HEK293 (cell line): ENCODE data around the gene PBRM1.

Experiments
- CTCF ChIA-PET: fragments of 350-600 bp; formaldehyde crosslinking; extraction: SDS; loops from one replicate; lab custom pipeline; 2021; ENCODE audit warnings: antibody characterized with exemption; lab: Yijun Ruan, JAX
- POLR2A ChIA-PET: fragments of 300-600 bp; formaldehyde crosslinking; extraction: SDS; loops from one replicate; lab custom pipeline; 2020; ENCODE audit warnings: antibody characterized with exemption, inconsistent platforms; lab: Yijun Ruan, JAX
- H3K27ac ChIP-seq: fragments of 200-500 bp; sonication (Bioruptor generic); 2 replicates; pipeline ENCODE4 v1.5.1; 2014; ENCODE audit warnings: low read depth, low read length, control low read depth, inconsistent platforms; ENCODE audit errors: extremely low read depth
- H3K36me3 ChIP-seq, 2 experiments: fragments of 200-500 bp in 1 of 2; sonication (Bioruptor generic) in 1 of 2; 1 replicate in 1 of 2; 2 replicates in 1 of 2; pipeline ENCODE4 v1.5.1; 2014 to 2017; ENCODE audit warnings: inconsistent platforms in 2 of 2, low read length in 2 of 2; ENCODE audit not compliant: control insufficient read depth in 2 of 2, insufficient read depth in 1 of 2
- H3K4me1 ChIP-seq: fragments of 200-500 bp; sonication (Bioruptor generic); 2 replicates; pipeline ENCODE4 v1.5.1; 2014; ENCODE audit warnings: mild to moderate bottlenecking, low read length, inconsistent platforms; ENCODE audit not compliant: control insufficient read depth, insufficient read depth
- H3K4me3 ChIP-seq: 2 replicates; pipeline ENCODE4 v1.5.1; 2011; ENCODE audit warnings: low read depth, mild to moderate bottlenecking, control low read depth, low read length, moderate library complexity
- H3K9me3 ChIP-seq: fragments of 200-500 bp; sonication (Bioruptor generic); 2 replicates; pipeline ENCODE4 v1.5.1; 2014; ENCODE audit warnings: low read depth, low read length, inconsistent platforms; ENCODE audit not compliant: control insufficient read depth, insufficient read depth
- BCL11A ChIP-seq: fragments of 450-650 bp; formaldehyde crosslinking; IDR thresholded peaks from 2 replicates; pipeline ENCODE4 v1.5.1; 2016; ENCODE audit warnings: low read depth, missing biosample characterization, missing genetic modification characterization
- EGR2 ChIP-seq: fragments of 450-650 bp; formaldehyde crosslinking; IDR thresholded peaks from 2 replicates; pipeline ENCODE4 v1.5.1; 2016; ENCODE audit warnings: low read depth, missing biosample characterization, missing genetic modification characterization
- KLF1 ChIP-seq: fragments of 450-650 bp; formaldehyde crosslinking; IDR thresholded peaks from 2 replicates; pipeline ENCODE4 v1.5.1; 2016; ENCODE audit warnings: missing biosample characterization, missing genetic modification characterization
- MEIS1 ChIP-seq: sonication (generic); formaldehyde crosslinking; IDR thresholded peaks from 2 replicates; pipeline ENCODE4 v1.8.1; 2022; ENCODE audit warnings: missing genetic modification reagents, mild to moderate bottlenecking, borderline replicate concordance
- RBAK ChIP-seq: fragments of 450-650 bp; formaldehyde crosslinking; IDR thresholded peaks from 2 replicates; pipeline ENCODE4 v1.5.1; 2016; ENCODE audit warnings: missing biosample characterization, missing genetic modification characterization
- SCRT2 ChIP-seq: fragments of 450-650 bp; formaldehyde crosslinking; IDR thresholded peaks from 2 replicates; pipeline ENCODE4 v1.5.1; 2016; ENCODE audit warnings: missing biosample characterization, missing genetic modification characterization
- SETDB1 ChIP-seq: IDR thresholded peaks from one replicate; pipeline ENCODE4 v1.6.1; 2017; ENCODE audit warnings: mild to moderate bottlenecking, low read length, moderate library complexity, mixed read lengths; ENCODE audit not compliant: insufficient read length
- SP7 ChIP-seq: fragments of 450-650 bp; formaldehyde crosslinking; IDR thresholded peaks from 2 replicates; pipeline ENCODE4 v1.5.1; 2016; ENCODE audit warnings: missing biosample characterization, missing genetic modification characterization
- TCF7L2 ChIP-seq: IDR thresholded peaks from 2 replicates; pipeline ENCODE4 v1.6.1; 2011; ENCODE audit warnings: low read depth, mild to moderate bottlenecking, inconsistent platforms, low read length, moderate library complexity, borderline replicate concordance
- ZBTB17 ChIP-seq: fragments of 450-650 bp; formaldehyde crosslinking; IDR thresholded peaks from 2 replicates; pipeline ENCODE4 v1.5.1; 2016; ENCODE audit warnings: missing biosample characterization, missing genetic modification characterization
- ZBTB7A ChIP-seq: fragments of 450-650 bp; formaldehyde crosslinking; IDR thresholded peaks from 2 replicates; pipeline ENCODE4 v1.5.1; 2016; ENCODE audit warnings: low read depth, missing biosample characterization, missing genetic modification characterization
- ZBTB8A ChIP-seq: fragments of 450-650 bp; formaldehyde crosslinking; IDR thresholded peaks from 2 replicates; pipeline ENCODE4 v1.5.1; 2016; ENCODE audit warnings: missing biosample characterization, missing genetic modification characterization
- ZEB2 ChIP-seq: fragments of 450-650 bp; formaldehyde crosslinking; IDR thresholded peaks from 2 replicates; pipeline ENCODE4 v1.5.1; 2016; ENCODE audit warnings: missing biosample characterization, missing genetic modification characterization
- ZFHX2 ChIP-seq: fragments of 450-650 bp; formaldehyde crosslinking; conservative IDR thresholded peaks from 2 replicates; pipeline ENCODE4 v1.5.1; 2016; ENCODE audit warnings: missing biosample characterization, missing genetic modification characterization
- ZNF133 ChIP-seq: fragments of 450-650 bp; formaldehyde crosslinking; IDR thresholded peaks from 2 replicates; pipeline ENCODE4 v1.5.1; 2016; ENCODE audit warnings: missing biosample characterization, missing genetic modification characterization
- ZNF174 ChIP-seq: fragments of 450-650 bp; formaldehyde crosslinking; IDR thresholded peaks from 2 replicates; pipeline ENCODE4 v1.5.0; 2017; ENCODE audit warnings: missing biosample characterization, mild to moderate bottlenecking, missing genetic modification characterization
- ZNF223 ChIP-seq: fragments of 450-650 bp; formaldehyde crosslinking; IDR thresholded peaks from 2 replicates; pipeline ENCODE4 v1.5.1; 2016; ENCODE audit warnings: missing biosample characterization, missing genetic modification characterization
- ZNF23 ChIP-seq: fragments of 450-650 bp; formaldehyde crosslinking; IDR thresholded peaks from 2 replicates; pipeline ENCODE4 v1.5.1; 2016; ENCODE audit warnings: missing biosample characterization, missing genetic modification characterization, borderline replicate concordance
- ZNF560 ChIP-seq: fragments of 450-650 bp; formaldehyde crosslinking; IDR thresholded peaks from 2 replicates; pipeline ENCODE4 v1.5.1; 2017; ENCODE audit warnings: missing biosample characterization, missing genetic modification characterization, borderline replicate concordance
- ZNF654 ChIP-seq: fragments of 450-650 bp; formaldehyde crosslinking; IDR thresholded peaks from 2 replicates; pipeline ENCODE4 v1.5.1; 2016; ENCODE audit warnings: low read depth, missing biosample characterization, missing genetic modification characterization
- ZNF658 ChIP-seq: fragments of 450-650 bp; formaldehyde crosslinking; IDR thresholded peaks from 2 replicates; pipeline ENCODE4; 2016; ENCODE audit warnings: missing biosample characterization, missing genetic modification characterization
- ZNF701 ChIP-seq: fragments of 450-650 bp; formaldehyde crosslinking; IDR thresholded peaks from 2 replicates; pipeline ENCODE4 v1.5.1; 2016; ENCODE audit warnings: missing biosample characterization, missing genetic modification characterization
- ZSCAN16 ChIP-seq: fragments of 450-650 bp; formaldehyde crosslinking; IDR thresholded peaks from 2 replicates; pipeline ENCODE4 v1.5.1; 2016; ENCODE audit warnings: missing biosample characterization, missing genetic modification characterization
- TF ChIP-seq, protein P1 (sequence below): fragments of 450-650 bp; formaldehyde crosslinking; IDR thresholded peaks from 2 replicates; pipeline ENCODE4 v1.5.1; 2016; ENCODE audit warnings: missing biosample characterization, missing genetic modification characterization
- TF ChIP-seq, protein P2 (sequence below): fragments of 450-650 bp; formaldehyde crosslinking; conservative IDR thresholded peaks from 2 replicates; pipeline ENCODE4 v1.5.1; 2016; ENCODE audit warnings: low read depth, missing biosample characterization, missing genetic modification characterization
- TF ChIP-seq, protein P3 (sequence below): fragments of 450-650 bp; formaldehyde crosslinking; IDR thresholded peaks from 2 replicates; pipeline ENCODE4 v1.5.0; 2017; ENCODE audit warnings: missing biosample characterization, missing genetic modification characterization, borderline replicate concordance
- TF ChIP-seq, protein P4 (sequence below): fragments of 450-650 bp; formaldehyde crosslinking; optimal IDR thresholded peaks from 2 replicates; pipeline ENCODE3; 2016; ENCODE audit warnings: missing biosample characterization, mild to moderate bottlenecking, missing genetic modification characterization
- TF ChIP-seq, protein P5 (sequence below): fragments of 450-650 bp; IDR thresholded peaks from 2 replicates; pipeline ENCODE4 v1.5.1; 2018; ENCODE audit warnings: missing biosample characterization, mild to moderate bottlenecking, missing genetic modification characterization

Gene PBRM1

DNA sequence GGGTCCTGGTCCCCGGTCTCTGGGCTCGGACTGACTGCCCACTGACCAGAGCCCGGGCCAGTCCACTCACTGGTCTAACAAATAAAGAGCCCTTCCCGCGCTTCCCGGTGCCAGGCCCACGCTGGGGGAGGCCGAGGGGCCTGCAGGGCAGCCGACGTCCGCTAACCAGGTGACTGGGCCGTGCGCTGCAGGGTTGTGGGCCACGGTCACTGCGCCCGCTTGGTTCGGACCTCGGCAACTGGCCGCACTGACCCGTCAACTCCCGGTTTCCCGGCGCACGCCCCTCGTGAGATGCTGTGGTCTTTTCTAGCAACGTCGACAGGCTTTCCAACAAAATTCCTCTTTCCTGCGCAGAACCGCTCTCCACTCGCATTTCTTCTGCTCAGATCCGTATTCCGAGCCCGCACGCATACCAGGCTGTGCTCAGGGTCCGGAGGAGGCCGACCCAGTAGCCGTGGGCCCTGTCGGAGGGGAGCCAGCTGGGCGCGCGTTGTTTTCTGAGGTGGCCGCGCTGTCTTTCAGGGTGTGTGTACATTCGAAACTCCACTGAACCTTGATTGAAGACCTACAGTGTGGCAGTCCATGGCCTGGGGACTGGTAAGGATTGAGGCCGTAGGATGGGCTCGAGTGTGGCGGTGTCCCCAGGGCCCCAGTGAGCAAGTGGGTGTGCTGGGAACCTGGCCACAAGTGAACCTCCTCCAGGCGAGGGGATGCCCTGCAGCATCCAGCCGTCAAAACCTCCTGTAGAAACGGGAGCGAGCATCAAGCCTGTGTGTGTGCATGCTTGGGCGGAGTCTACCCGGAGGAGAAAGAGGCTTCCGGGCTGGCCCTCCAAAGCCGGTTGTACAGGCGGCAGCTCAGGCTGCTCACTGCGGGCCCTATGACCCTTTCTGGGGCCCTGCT lies 151.2 kb downstream of the PBRM1 start:
- ChIA-PET POLR2A (no interaction called here), CTCF (interaction anchor here (0.6 kb wide), 1 partner anchor 25 kb away, joined by 3 read pairs; no protein-coding TSS in a partner anchor)
- peak overlapping the region; percentile 21; the same call in 1 of the 2 replicates for H3K27ac ChIP-seq
- H3K36me3 ChIP-seq: peaks cover 0 to 38% of the 10 kb centered on the region in 2 experiments; a peak in 1 of 3 replicates
- H3K9me3 ChIP-seq: no peaks in the 10 kb centered on the region
- H3K4me1 ChIP-seq: peaks cover 4% of the 10 kb centered on the region; the same call in 1 of the 2 replicates
- peak overlapping the region; percentile 38 for H3K4me3 ChIP-seq
- TF ChIP-seq ZNF560 (tag by site-specific recombination): no peak
- no peak for TF ChIP-seq TCF7L2
- TF ChIP-seq RBAK (tag by site-specific recombination): no peak
- TF ChIP-seq BCL11A (tag by site-specific recombination): no peak
- no peak for TF ChIP-seq ZBTB7A
- no peak for TF ChIP-seq ZNF133 (tag by site-specific recombination)
- no peak for TF ChIP-seq ZBTB17 (tag by site-specific recombination)
- no peak for TF ChIP-seq ZNF23 (tag by site-specific recombination)
- TF ChIP-seq ZFHX2 (tag by site-specific recombination): peak; percentile 30; the same call in 1 of the 2 replicates
- TF ChIP-seq ZNF654: no peak
- TF ChIP-seq ZNF658: no peak
- TF ChIP-seq, protein P1, sequence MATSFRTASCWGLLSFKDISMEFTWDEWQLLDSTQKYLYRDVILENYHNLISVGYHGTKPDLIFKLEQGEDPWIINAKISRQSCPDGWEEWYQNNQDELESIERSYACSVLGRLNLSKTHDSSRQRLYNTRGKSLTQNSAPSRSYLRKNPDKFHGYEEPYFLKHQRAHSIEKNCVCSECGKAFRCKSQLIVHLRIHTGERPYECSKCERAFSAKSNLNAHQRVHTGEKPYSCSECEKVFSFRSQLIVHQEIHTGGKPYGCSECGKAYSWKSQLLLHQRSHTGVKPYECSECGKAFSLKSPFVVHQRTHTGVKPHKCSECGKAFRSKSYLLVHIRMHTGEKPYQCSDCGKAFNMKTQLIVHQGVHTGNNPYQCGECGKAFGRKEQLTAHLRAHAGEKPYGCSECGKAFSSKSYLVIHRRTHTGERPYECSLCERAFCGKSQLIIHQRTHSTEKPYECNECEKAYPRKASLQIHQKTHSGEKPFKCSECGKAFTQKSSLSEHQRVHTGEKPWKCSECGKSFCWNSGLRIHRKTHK (tag by site-specific recombination): no peak
- TF ChIP-seq SCRT2: no peak
- no peak for TF ChIP-seq EGR2 (tag by site-specific recombination)
- no peak for TF ChIP-seq SETDB1
- no peak for TF ChIP-seq ZEB2 (tag by site-specific recombination)
- TF ChIP-seq, protein P2, sequence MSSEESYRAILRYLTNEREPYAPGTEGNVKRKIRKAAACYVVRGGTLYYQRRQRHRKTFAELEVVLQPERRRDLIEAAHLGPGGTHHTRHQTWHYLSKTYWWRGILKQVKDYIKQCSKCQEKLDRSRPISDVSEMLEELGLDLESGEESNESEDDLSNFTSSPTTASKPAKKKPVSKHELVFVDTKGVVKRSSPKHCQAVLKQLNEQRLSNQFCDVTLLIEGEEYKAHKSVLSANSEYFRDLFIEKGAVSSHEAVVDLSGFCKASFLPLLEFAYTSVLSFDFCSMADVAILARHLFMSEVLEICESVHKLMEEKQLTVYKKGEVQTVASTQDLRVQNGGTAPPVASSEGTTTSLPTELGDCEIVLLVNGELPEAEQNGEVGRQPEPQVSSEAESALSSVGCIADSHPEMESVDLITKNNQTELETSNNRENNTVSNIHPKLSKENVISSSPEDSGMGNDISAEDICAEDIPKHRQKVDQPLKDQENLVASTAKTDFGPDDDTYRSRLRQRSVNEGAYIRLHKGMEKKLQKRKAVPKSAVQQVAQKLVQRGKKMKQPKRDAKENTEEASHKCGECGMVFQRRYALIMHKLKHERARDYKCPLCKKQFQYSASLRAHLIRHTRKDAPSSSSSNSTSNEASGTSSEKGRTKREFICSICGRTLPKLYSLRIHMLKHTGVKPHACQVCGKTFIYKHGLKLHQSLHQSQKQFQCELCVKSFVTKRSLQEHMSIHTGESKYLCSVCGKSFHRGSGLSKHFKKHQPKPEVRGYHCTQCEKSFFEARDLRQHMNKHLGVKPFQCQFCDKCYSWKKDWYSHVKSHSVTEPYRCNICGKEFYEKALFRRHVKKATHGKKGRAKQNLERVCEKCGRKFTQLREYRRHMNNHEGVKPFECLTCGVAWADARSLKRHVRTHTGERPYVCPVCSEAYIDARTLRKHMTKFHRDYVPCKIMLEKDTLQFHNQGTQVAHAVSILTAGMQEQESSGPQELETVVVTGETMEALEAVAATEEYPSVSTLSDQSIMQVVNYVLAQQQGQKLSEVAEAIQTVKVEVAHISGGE: no peak
- TF ChIP-seq KLF1 (tag by site-specific recombination): no peak
- TF ChIP-seq, protein P3, sequence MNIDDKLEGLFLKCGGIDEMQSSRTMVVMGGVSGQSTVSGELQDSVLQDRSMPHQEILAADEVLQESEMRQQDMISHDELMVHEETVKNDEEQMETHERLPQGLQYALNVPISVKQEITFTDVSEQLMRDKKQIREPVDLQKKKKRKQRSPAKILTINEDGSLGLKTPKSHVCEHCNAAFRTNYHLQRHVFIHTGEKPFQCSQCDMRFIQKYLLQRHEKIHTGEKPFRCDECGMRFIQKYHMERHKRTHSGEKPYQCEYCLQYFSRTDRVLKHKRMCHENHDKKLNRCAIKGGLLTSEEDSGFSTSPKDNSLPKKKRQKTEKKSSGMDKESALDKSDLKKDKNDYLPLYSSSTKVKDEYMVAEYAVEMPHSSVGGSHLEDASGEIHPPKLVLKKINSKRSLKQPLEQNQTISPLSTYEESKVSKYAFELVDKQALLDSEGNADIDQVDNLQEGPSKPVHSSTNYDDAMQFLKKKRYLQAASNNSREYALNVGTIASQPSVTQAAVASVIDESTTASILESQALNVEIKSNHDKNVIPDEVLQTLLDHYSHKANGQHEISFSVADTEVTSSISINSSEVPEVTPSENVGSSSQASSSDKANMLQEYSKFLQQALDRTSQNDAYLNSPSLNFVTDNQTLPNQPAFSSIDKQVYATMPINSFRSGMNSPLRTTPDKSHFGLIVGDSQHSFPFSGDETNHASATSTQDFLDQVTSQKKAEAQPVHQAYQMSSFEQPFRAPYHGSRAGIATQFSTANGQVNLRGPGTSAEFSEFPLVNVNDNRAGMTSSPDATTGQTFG (tag by site-specific recombination): no peak
- TF ChIP-seq ZSCAN16 (tag by site-specific recombination): no peak
- TF ChIP-seq ZNF701 (tag by site-specific recombination): no peak
- TF ChIP-seq ZNF223 (tag by site-specific recombination): no peak
- no peak for TF ChIP-seq SP7 (tag by site-specific recombination)
- no peak for TF ChIP-seq ZNF174 (tag by site-specific recombination)
- peak; percentile 3; the same call in 1 of the 2 replicates for TF ChIP-seq ZBTB8A (tag by site-specific recombination)
- TF ChIP-seq, protein P4, sequence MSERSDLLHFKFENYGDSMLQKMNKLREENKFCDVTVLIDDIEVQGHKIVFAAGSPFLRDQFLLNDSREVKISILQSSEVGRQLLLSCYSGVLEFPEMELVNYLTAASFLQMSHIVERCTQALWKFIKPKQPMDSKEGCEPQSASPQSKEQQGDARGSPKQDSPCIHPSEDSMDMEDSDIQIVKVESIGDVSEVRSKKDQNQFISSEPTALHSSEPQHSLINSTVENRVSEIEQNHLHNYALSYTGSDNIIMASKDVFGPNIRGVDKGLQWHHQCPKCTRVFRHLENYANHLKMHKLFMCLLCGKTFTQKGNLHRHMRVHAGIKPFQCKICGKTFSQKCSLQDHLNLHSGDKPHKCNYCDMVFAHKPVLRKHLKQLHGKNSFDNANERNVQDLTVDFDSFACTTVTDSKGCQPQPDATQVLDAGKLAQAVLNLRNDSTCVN (tag by site-specific recombination): peak; percentile 22
- TF ChIP-seq, protein P5, sequence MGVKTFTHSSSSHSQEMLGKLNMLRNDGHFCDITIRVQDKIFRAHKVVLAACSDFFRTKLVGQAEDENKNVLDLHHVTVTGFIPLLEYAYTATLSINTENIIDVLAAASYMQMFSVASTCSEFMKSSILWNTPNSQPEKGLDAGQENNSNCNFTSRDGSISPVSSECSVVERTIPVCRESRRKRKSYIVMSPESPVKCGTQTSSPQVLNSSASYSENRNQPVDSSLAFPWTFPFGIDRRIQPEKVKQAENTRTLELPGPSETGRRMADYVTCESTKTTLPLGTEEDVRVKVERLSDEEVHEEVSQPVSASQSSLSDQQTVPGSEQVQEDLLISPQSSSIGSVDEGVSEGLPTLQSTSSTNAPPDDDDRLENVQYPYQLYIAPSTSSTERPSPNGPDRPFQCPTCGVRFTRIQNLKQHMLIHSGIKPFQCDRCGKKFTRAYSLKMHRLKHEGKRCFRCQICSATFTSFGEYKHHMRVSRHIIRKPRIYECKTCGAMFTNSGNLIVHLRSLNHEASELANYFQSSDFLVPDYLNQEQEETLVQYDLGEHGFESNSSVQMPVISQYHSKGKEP (tag by site-specific recombination): no peak
- no peak for TF ChIP-seq MEIS1 (CRISPR knock-in tag)
